Testis (tissue), 3 donors: ENCODE results near the gene SIX1. TPM values are rescaled to one million over a fixed set of nuclear protein-coding genes. Genes with fewer than 3 reads are reported as not detected.
A peak's percentile ranks its signal among the peaks of the same experiment; 100 is the strongest.

Experiments used
- DNase-seq: peaks from one replicate; pipeline ENCODE4 v3.0.0-alpha.2; 2019
- H3K27ac ChIP-seq, 2 donors: fragments of 200-600 bp; sonication (generic); one replicate each; pipeline ENCODE4 v1.5.1; 2019
- H3K27me3 ChIP-seq: fragments of 200-600 bp; sonication (generic); one replicate; pipeline ENCODE4 v1.5.1; 2019
- H3K36me3 ChIP-seq: fragments of 200-600 bp; sonication (generic); one replicate; pipeline ENCODE4 v1.5.1; 2017; ENCODE audit warnings: low read depth; ENCODE audit errors: missing control alignments
- H3K4me1 ChIP-seq: fragments of 200-600 bp; sonication (generic); one replicate; pipeline ENCODE4 v1.5.1; 2019
- H3K4me3 ChIP-seq, 2 donors: fragments of 200-600 bp; sonication (generic); one replicate each; pipeline ENCODE4 v1.5.1; 2017 to 2019
- H3K9me3 ChIP-seq: fragments of 200-600 bp; sonication (generic); one replicate; pipeline ENCODE4 v1.5.1; 2017
- POLR2A ChIP-seq: fragments of 450-650 bp; IDR thresholded peaks from one replicate; pipeline ENCODE4 v1.6.1; 2017; ENCODE audit warnings: antibody characterized with exemption, mild to moderate bottlenecking, moderate library complexity
- WGBS, 2 donors: methylation state at CpG; one replicate each; pipeline ENCODE4 v1.1.5; 2018; 5-methylcytosine and 5-hydroxymethylcytosine counted together
- intact Hi-C: fragments of 100-400 bp; cut with DNase I; formaldehyde crosslinking; loops from one replicate; pipeline ENCODE4 v1.15.1; 2023; ENCODE audit warnings: low total_unique reads
- polyA plus RNA-seq: library from polyadenylated mRNA; stranded (reverse); fragments of 350-450 nt; fragmentation: Illumina TruSeq; extraction: RNeasy Lipid Tissue Mini Kit (QIAGEN cat#74804); gene quantifications from one replicate; pipeline ENCODE4 v1.2.3, GENCODE V29; 2014; ENCODE audit warnings: low read depth, low replicate concordance; ENCODE audit not compliant: insufficient read depth
- total RNA-seq, 2 donors: library from RNA; depleted of rRNA; stranded (reverse); fragments of >200 nt; gene quantifications; one replicate each; pipeline ENCODE4 v1.2.3, GENCODE V29; 2016
- TF ChIP-seq, protein P1 (sequence below), 3 experiments: fragments of 450-650 bp in 2 of 3; fragments of 200-600 bp in 1 of 3; sonication (generic) in 1 of 3; IDR thresholded peaks; one replicate each; pipeline ENCODE4 v1.5.1; 2016 to 2019; ENCODE audit warnings: antibody characterized with exemption in 3 of 3, mild to moderate bottlenecking in 2 of 3, moderate library complexity in 1 of 3

SIX1 gene
- total and polyA plus RNA-seq, 3 donors from 2014 or later: 3.0 to 9.0 (median 8.7) TPM

DNA sequence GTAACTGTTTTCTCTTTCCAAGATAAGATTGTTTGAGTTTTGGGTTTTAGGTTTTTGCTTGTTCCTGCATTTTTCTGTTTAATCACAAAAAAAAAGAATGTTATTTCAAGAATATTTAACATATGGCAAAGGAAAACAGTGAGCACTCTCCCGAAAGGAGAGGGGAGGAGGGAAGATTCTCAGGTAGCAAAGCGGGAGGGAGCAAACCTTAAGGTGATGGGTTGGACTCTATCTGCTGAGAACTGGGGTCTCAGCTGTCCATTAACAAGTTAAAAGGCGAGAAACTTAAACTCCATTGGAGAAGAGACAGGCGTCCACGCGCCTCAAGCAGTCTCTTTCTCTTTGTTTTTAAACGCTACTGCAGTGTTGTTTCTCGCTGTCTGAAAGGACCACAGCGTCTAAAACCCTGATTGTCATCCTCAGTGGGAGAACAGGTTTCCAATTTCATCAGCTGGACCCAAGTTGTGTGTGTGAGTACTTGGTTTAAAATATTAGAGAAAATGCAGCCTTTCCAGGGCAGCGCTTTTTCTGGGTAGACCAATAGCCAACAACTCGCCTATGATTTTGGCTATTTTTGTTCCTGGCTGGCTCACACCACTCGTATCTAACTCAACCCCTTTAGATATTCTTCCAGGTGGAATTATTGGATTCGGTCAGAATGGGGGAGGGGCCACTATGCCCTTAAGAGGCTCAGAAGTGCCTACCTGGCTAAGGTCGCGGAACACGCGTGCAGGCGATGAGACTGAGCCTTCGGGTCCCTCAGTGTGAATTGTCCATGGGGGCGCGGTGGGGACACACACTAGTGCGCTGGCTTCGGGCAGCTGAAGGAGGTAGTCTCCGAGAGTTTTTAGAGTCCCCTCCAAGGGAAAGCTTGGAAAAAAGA lies 8.2 kb downstream of the SIX1 start:
- H3K4me3 ChIP-seq: no peak overlapping the region
- DNase-seq: no peak
- intact Hi-C loops: no loop called here
- 16 to 18% methylated on average over 24 of the region's 24 CpGs for WGBS, 2 donors
- no peak overlapping the region for H3K27ac ChIP-seq
- H3K4me1 ChIP-seq: peaks cover 5% of the 10 kb centered on the region
- no peaks in the 10 kb centered on the region for H3K9me3 ChIP-seq
- TF ChIP-seq POLR2A: no peak
- TF ChIP-seq, protein P1, sequence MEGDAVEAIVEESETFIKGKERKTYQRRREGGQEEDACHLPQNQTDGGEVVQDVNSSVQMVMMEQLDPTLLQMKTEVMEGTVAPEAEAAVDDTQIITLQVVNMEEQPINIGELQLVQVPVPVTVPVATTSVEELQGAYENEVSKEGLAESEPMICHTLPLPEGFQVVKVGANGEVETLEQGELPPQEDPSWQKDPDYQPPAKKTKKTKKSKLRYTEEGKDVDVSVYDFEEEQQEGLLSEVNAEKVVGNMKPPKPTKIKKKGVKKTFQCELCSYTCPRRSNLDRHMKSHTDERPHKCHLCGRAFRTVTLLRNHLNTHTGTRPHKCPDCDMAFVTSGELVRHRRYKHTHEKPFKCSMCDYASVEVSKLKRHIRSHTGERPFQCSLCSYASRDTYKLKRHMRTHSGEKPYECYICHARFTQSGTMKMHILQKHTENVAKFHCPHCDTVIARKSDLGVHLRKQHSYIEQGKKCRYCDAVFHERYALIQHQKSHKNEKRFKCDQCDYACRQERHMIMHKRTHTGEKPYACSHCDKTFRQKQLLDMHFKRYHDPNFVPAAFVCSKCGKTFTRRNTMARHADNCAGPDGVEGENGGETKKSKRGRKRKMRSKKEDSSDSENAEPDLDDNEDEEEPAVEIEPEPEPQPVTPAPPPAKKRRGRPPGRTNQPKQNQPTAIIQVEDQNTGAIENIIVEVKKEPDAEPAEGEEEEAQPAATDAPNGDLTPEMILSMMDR (IDR thresholded peaks at IDR 0.05): no peak
- no peaks in the 10 kb centered on the region for H3K36me3 ChIP-seq
- H3K27me3 ChIP-seq: no peaks in the 10 kb centered on the region

DNA sequence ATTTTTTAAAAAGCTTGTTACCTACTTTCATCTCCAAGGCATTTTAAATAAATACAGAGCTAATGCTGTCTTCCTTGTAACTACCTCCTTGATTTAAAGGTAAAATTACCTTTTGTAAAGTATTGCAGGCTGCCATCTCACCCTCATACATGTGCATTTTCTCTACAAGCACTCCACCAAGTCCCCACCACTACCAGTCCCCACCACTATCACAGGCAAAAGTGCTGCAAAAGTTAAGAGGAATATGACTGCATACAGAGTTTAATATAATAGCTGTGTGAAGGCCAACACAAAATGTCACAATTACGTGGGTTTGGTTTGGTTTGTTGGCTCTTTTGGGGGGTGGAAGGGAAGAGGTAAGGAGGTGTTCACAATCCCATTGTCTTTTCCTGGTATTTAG lies 9.6 kb downstream of the SIX1 start:
- Histone ChIP-seq H3K27me3 (no peaks in the 10 kb centered on the region), H3K27ac (no peak overlapping the region), H3K36me3 (no peaks in the 10 kb centered on the region), H3K9me3 (no peaks in the 10 kb centered on the region), H3K4me3 (no peak overlapping the region), H3K4me1 (peaks cover 5% of the 10 kb centered on the region)
- no peak for TF ChIP-seq POLR2A
- TF ChIP-seq, protein P1 (IDR thresholded peaks at IDR 0.05): no peak
- no peak for DNase-seq
- intact Hi-C loops: no loop called here
- 0% methylated on average over 1 of the region's 1 CpG for WGBS, 2 donors

DNA sequence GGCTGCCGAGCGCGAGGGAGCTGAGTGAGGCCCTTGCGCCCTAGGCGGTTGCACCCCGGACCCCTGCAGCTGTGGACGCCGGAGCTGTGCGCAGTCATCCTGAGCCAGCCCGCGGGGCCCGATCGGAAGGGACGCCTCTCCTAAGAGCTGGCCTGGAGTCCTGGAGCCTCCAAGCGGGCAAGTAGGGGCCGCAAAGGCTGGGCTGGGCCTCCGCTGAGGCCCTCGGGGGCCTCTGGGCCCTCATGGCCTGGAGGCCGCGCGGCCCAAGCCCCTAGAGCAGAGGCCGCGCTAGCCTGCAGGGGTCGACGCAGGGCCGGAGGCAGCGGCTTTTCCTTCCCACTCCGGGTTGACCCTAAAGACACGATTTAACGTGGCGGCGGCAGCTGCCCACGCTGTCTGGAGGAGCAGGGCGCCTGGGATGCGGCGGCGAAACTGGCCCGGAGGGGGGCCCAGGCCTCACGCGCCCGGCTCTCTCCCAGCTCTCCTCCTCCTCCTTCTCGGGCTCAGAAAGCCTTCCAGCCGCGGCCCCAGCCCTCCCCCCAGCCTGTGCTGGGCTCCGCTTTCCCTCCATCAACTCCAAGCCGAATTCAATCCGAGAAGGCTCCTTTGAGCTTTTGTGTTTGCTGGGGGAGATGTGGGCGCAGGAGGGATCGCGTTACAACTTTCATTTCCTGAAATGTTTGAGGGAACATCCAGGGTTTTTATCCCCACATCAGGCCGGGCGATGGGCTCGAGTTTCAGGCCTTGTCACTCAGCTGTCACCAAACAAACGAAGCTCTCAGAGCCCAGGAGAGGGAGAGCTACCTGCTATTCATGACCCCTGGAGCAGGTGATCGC lies 11.6 kb downstream of the SIX1 start:
- intact Hi-C loops: no loop called here
- no peak for DNase-seq

DNA sequence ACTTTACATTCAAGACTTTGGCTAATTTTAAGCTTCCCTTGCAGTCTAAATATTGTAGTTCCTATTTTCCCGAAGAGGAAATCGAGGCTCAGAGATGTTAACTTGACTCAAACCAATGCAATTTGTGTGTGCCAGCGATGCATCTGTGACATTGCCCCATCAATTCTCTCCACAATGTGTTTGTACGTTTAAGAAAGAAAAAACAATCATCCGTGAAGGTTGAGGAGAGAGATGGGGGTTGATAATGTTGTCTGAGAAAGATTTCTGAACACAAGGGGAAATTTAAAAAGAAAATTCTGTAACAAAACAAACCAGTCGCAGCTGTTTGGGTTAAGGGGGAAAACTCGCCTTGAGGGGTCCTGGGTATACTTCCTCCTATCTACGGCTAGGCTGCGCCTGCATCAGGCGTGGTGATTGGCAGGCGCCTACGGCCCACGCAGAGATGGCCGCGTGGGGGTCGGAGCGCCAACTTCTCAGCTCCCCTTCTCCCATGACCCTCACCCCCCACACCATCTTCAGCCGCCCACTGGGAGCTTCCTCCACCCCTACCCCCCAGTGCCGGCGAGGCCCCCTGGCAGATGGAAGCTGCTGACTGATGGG lies 12.3 kb downstream of the SIX1 start:
- H3K9me3 ChIP-seq: no peaks in the 10 kb centered on the region
- WGBS, 2 donors: 25% methylated on average over 18 to 19 of the region's 20 CpGs
- peak overlapping the region; percentile 29 to 50 for H3K27ac ChIP-seq
- peak overlapping the region; percentile 48 to 58 for H3K4me3 ChIP-seq
- intact Hi-C loops: no loop called here
- no peak for TF ChIP-seq POLR2A
- TF ChIP-seq, protein P1 (IDR thresholded peaks at IDR 0.05): no peak
- no peaks in the 10 kb centered on the region for H3K36me3 ChIP-seq
- peaks cover 5% of the 10 kb centered on the region for H3K4me1 ChIP-seq
- DNase-seq: peak; percentile 59
- H3K27me3 ChIP-seq: no peaks in the 10 kb centered on the region

More for the DNA sequence above, 11.6 kb downstream of the SIX1 start:
- TF ChIP-seq, protein P1 (IDR thresholded peaks at IDR 0.05): no peak
- no peak for TF ChIP-seq POLR2A
- Histone ChIP-seq H3K9me3 (no peaks in the 10 kb centered on the region), H3K4me1 (peaks cover 5% of the 10 kb centered on the region), H3K27me3 (no peaks in the 10 kb centered on the region), H3K27ac (peak overlapping the region; percentile 29 to 50), H3K4me3 (peak overlapping the region; percentile 48 to 58), H3K36me3 (no peaks in the 10 kb centered on the region)
- WGBS, 2 donors: 5 to 13% methylated on average over 33 to 36 of the region's 55 CpGs
